GM19043 (cell line): ENCODE data around the gene PPIL4.
"Not testable (repeated sequence)": the region's sequence is repeated elsewhere in the genome, so short reads cannot be mapped to it uniquely, and the experiment has no call there.

Experiments
- ATAC-seq: cut with Tn5 transposase; IDR thresholded peaks from one replicate; pipeline ENCODE4 v1.9.1; 2021; ENCODE audit warnings: low read depth; ENCODE audit not compliant: unreplicated experiment

PPIL4 gene

DNA sequence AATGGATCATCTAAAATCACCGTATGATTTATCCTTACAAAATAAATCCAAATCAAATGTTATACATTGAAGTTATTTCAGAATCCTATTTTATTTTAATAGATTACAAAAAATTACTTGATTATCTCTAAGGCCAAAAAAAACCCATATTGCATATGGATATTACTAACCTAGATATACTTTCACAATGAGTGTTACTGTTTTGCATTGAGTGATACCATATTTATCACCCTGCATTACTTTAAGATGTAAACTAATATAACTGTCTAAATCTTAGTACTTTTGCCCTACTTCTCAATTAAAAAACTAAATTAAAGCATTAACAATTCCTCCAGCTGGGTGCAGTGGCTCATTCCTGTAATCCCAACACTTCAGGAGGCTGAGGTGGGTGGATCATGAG lies 11.1 kb downstream of the PPIL4 start:
- ATAC-seq, result no peak

DNA sequence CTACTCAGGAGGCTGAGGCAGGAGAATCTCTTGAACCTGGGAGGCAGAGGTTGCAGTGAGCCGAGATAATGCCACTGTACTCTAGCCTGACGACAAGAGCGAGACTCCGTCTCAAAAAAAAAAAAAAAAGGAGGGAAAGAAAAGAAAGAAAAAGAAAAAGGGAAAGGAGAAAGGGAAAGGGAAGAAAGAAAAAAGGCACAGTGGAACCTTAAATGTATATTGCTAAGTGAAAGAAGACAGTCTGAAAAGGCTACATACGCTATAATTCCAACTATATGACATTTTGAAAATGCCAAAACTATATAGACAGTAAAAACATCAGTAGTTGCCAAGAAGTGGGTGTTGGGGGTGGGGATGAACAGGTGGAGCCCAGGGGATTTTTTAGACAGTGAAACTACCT lies 16.2 kb downstream of the PPIL4 start:
- no peak for ATAC-seq

DNA sequence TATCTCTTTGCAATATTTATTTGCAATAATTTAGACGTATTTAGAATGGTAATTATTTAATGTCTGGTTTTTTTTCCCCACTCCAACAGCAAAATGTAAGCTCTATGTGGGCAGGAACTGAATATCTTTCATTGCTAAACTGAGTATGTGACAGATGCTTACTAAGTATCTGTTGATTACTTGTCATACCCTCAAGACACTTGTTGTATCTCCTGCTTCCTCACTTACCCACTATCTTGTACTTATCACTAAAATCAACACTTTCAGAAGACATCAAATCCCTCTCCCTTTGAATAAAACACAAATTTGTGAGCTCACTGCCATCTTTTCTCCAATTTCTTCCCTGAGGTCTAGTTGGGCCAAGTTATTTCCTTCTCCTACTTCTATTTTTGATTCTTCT lies 30.3 kb downstream of the PPIL4 start:
- ATAC-seq, result no peak

DNA sequence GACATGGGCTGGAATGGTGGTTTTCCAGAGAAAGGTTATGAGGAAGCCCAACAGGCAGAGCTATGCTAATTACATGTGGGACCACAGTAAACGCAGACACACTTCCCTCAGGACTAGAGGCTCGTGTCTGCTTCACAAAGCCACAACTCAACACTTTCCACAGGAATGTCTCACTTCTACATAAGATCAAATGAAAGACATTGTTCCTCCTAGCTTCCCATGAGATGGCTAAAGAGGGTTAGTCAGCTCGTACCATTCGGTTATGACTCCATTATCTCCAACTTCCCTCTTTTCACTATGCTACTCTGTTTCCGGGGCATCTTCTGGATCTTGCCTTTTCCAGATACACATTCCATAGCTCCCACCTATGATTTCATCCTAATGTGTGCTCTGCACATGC lies 31.9 kb downstream of the PPIL4 start:
- no peak for ATAC-seq

DNA sequence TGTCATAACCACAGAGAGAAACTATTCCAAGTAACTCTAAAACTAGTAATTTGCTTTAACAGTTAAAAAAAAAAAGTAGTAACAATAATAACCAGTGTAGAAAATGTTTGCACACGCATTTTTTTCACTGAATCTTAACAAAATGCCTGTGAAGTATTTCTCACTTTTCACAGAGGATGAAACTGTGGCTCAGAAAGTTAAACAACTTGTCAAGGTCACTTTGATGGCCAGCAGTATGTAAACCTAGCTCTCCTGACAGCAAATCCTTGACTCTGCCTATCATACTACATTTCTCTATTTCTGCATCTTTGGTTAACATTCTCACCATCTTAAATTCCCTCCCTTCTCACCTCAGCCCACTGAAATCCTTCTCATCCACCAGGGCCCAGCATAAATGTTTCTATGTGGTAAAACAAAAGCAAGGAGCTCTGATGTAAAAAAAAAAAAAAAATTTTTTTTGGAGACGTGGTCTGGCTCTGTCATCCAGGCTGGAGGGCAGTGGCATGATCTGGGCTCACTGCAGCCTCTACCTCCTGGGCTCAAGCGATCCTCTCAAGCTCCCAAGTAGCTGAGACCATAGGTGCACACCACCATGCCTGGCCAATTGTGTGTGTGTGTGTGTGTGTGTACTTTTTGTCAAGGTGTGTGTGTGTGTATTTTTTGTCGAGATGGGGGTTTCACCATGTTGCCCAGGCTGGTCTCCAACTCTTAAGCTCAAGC lies 34.9 kb downstream of the PPIL4 start:
- no peak for ATAC-seq

DNA sequence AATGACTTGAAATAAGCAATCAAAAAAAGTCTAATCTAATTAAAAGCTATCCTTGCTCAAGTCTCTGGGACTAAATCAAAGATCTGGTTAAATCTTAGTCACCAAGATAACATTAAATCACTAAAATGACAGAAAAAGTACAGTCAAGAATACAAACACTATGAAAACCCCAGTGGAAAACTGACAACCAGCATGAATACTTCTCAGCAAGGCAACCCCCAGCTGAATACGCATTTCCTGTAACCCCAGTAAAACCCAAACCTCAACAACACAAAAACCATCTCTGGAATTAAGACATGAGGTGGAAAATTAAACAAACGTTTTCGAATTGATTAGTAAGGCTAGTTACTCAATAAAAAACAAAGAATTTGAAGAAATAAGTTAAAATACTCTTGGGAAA lies 37.4 kb downstream of the PPIL4 start:
- ATAC-seq, result no peak

DNA sequence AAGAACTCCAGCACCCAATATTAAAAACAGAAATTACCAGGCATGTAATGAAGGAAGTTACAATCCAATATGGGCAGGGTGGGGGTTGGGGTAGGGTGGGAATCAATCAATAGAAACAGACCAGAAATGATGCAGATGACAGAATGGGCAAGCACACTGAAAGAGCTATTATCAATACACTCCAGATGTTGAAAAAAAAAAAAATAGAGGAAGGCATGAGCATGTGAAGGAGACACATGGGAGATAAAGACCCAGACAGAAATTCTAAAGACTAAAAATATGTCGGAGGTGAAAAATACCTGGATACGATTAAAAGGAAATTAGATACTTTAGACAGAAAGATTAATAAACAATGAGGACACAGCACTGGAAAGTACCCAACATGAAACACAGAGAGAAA lies 42.0 kb downstream of the PPIL4 start:
- no peak for ATAC-seq

DNA sequence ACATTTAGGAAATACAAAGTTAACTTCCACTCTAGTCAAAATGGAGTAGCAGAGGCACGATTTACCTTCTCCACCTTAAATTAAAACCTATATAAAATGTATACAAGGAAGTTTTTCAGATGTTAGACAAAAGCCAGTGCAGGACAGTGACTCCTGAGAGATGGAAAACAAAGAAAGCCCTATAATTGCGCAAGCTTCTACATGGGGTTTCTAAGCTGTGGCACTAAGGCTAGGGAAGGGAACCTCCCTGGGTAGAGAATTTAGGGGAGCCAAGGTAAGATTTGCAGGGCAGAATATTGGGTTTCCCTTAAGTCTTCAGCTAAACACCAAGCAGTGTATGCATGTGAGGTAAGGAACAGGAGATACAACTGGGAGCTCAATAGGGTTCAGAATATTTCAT lies 42.6 kb downstream of the PPIL4 start:
- no peak for ATAC-seq

DNA sequence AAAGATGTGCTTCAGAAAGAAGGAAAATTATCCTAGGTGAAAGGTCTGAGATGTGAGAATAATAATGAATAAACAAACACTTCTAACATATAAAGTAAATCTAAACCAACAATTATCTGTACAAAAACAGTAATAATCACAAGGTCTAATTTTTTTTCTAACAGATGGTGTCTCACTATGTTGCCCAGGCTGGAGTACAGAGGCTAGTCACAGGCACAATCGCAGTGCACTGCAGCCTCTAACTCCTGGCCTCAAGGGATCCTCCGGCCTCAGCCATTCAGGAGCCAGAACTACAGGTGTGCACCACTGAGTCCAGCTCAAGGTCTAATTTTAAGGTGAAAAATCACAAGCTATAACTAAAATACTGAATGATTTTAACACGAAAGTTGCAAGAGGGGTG lies 44.1 kb downstream of the PPIL4 start:
- ATAC-seq, result no peak

DNA sequence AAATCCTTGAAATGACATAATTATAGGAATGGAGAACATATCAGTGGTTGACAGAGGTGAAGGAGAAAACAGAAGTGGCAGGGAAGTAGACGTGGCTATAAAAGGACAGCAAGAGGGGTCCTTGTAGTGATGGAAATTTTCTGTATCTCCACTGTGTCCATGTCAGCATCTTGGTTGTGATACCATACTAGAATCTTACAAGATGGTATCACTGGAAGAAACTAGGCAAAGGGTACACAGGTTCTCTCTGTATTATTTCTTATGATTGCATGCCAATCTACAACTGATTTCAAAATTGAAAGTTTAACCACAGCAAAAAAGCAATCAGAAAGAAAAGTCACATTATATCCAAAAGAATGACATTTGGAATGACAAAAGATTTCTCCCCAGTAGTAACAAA lies 44.6 kb downstream of the PPIL4 start:
- no peak for ATAC-seq

DNA sequence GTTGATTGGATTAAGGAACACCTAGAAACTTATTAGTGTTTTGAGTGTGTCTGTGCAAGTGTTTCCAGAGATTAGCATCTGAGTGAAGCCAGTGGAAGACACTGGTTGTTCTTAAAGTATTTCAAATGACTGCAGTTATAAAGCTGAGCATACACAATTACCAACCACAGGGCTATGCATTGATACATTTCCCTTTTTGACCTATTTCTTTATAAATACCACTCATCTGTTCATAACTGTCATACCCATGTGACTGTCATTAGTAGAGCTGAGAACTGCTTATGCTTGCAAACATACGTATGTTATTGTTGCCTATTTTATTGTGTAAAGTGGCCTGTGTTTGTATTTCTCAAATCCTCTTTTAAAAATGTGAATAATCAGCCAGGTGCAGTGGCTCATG lies 45.7 kb downstream of the PPIL4 start:
- ATAC-seq, result no peak

DNA sequence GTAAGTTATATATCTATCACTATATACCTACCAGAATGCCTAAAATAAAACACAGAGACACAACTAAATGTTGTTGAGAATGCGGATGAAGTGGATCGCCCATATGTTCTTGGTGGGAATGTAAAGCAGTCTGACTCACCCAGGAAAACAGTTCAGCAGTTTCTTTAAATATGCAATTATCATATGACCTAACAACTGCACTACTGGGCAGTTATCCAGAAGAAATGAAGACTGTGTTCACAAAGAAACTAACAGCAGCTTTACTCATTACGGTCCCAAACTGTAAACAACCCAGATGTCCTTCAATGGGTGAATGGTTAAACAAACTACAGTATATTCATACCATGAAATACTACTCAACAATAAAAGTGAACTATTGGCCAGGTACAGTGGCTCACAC lies 46.8 kb downstream of the PPIL4 start:
- no peak for ATAC-seq

DNA sequence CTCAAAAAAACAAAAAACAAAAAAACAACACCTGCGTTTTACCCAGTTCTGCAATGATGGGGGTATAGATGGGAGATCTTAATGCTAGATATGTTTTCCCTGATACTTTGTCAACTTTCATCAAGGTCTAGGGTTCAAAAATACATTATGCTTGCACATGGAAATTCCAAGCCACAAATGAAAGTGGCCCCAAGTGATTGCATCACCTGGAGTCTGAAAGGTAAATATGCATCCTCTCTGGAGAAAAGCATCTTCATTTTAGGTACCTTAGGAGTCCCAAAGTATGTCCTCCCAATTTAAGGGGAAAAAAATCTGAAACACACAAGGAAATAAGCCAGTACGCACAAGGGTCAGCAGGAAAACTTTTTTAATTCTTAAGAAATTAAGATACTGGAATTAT lies 48.5 kb downstream of the PPIL4 start:
- ATAC-seq, result no peak

DNA sequence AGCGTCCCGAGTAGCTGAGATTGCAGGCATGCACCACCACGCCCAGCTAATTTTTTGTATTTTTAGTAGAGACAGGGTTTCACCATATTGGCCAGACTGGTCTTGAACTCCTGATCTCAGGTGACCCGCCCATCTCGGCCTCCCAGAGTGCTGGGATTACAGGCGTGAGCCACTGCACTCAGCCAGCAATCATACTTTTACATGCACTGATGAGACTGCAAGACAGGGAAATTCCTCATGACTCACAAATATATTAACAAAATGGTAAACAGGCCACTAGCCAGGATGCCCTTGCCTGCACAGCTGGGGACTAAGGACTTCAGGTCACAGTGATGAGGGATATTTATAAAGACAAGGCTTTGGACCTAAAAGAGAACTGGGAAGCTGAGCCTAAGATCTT lies 49.2 kb downstream of the PPIL4 start:
- peak; percentile 37 for ATAC-seq

DNA sequence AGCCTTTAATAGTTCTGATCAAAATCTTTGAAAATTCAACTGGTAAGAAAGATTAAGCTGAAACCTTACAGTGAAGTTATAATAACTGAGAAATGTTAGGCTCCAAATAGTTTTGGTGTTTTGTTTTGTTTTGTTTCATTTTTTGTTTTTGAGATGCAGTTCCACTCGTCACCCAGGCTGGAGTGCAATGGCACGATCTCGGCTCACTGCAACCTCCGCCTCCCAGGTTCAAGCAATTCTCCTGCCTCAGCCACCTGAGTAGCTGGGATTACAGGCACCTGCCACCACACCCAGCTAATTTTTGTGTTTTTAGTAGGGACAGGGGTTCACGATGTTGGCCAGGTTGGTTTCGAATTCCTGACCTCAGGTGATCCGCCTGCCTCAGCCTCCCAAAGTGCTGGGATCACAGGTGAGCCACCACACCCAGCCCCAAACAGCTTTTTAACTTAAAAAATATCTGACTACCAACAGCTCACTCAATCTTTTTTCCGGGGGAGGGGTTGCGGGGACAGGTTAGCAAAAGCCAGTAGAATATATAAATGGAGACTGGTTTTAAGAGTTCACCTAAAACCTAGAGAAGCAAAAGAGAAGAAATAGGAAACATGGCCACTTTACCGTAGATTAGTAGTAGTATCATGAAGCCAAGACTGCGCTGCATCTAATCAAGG lies 50.4 kb downstream of the PPIL4 start:
- not testable (repeated sequence) for ATAC-seq

DNA sequence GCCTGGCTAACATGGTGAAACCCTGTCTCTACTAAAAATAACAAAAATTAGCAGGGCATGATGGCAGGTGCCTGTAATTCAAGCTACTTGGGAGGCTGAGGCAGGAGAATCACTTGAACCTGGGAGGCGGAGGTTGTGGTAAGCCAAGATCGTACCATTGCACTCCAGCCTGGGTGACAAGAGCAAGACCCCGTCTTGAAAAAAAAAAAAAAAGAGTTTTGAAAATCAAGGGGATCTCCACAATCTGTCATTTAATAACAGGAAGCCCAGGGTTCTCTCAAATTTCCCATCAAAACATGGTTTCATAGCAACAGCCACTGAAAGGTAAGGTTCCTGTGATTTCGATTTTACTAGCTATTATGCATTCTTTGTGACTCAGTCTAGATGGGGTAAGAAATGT lies 51.0 kb downstream of the PPIL4 start:
- ATAC-seq, result peak; percentile 64

DNA sequence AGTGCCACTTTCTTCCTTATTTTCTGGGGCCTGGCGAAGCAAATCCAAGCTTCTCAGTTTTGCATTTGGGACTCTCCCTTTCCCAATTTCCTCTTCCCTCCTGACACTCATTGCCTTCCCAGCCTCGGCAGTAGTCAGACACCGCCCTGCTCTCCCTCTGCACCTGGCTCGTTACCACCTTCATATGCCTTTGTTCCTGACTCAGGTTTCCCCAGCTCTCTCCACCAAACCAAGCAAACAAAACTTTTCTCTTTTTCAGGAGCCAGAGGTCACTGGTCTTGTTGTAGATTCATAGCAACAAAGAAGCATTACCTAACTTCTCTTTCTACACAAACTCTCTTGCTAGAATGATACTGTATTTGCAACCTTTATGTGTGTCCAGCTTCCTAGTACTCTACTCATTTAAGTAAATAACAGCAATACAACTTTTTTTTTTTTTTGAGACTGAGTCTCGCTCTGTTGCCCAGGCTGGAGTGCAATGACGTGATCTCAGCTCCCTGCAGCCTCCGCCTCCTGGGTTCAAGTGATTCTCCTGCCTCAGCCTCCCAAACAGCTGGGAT lies 52.0 kb downstream of the PPIL4 start:
- ATAC-seq, result no peak

DNA sequence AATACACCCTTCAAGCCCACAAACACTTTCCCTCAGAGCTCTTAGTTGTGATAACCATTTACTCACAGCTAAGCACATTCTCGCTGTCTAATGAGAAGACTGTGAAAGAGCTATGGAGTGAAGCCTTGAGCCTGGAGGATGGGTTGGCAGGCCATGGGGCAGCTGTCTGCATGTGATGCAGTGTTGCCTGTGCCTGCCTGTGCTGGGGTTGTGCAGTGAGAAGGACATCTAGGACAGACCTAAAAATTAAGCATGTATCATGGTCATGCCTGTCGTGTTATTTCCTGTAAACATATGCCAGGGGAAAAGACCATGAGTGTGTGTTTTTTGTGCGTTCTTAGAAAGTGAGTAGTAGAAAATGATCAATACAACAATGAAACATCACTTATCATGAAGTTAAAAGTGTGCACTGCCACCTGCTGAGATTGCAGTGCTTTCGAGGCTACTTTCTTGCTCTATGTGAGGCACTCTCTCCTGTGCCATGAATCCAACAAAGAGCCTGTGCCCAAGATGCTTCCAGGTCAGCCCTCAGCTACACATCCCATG lies 53.0 kb downstream of the PPIL4 start:
- ATAC-seq, result no peak

DNA sequence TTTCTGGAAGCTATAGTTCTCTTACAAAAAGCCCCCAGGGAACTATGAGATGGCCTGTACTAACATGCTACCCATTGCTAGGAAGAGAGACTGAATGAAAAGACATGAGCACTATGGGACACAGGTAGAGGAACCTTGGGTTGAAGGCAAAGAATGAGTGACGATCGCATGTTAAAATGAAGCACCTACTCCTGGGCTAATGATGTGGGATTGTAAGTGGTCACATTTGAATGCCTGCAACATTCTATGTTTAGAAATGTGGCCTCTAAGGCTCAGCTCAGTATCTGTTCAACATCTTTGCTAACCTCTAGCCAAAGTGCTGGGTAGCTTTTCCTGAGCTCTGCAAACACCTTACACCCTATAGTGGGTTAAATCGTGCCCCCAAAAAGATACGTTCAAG lies 55.9 kb downstream of the PPIL4 start:
- ATAC-seq, result no peak

DNA sequence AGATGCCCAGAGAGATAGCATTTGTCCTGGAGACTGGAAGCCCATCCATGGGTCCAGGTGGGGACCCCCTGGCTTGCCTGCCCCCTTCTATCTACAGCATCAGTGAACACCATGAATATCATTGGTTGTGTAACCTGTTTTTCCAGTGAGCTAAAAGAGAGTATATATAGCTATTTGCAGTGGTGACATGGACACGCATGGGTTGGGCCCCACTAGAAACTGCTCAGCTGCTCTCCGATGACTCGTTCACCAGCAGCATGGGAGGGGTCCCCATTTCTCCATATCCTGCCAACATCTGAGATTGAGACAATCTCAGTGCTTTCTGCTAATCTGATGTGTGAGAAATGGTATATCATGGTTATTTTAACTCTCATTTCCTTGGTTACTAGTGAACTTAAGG lies 57.0 kb downstream of the PPIL4 start:
- ATAC-seq, result no peak

DNA sequence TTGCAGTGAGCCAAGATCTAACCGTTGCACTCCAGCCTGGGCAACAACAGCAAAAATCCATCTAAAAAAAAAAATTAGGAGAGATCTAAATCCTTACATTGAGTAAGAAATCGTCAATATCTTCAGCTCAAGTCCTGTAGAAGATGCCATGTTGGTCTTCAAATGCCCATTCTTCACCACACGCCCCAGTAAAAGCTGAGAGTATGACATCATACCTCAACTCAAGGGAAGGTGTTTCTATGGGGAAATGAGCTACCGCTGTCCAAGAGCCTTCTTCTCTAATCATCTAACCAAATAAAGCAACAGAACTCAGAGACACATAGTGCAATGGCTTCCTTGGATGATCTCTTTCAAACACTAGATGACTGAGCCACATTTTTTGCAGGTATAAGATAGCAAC lies 58.5 kb downstream of the PPIL4 start:
- ATAC-seq, result no peak
